GM12873 (cell line): ENCODE measurements around the gene DHCR7.

Source experiments
- TF ChIP-seq, protein P1 (sequence below): IDR thresholded peaks from 2 replicates; pipeline ENCODE4 v1.5.1; 2012; ENCODE audit warnings: low read depth, mild to moderate bottlenecking, moderate library complexity, low read length, control low read depth; ENCODE audit not compliant: insufficient read depth; ENCODE audit errors: missing control alignments

Gene DHCR7

DNA sequence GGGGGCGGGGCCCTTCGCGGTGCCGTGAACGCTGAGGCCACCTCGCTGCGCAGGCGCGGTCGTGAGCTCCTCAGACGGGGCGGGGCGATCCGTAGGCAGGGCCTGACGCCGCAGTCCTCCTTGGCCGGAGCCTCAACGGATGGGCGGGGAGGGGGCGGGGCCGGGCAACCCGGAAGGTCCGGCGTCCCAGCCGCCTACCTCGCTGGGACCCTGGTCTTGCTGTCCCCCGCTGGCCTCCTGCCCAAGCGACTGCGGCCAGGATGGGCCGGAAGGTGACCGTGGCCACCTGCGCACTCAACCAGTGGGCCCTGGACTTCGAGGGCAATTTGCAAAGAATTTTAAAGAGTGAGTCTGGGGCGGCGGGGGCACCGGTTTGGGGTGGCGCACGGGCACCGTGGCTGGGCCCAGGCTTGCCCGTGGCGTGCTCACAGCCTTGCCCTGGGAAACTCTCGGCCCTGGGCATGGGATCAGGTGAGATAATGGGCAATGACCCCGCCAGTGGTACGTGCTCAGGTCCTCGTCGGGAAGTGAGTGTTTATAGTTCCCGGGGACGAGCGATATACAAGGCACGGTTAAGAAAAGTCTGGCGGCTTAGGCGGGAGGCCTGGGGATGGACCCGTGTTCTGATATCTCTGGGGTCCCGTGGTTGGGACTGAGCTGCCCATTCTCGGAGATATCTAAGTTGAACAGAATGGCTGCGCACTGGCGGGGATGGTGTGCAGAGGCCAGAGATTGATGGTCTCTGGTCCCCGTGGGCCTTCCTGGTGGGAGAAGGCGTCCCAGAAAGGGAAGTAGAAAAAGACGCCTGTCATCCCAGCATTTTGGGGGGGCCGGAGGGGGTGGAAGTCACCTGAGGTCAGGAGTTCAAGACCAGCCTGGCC is 5.1 kb upstream of the DHCR7 start, which contains the start of gene NADSYN1:
TSS of gene NADSYN1 (plus strand) at position 167 of the 881 bp plus-strand sequence. CDS start at position 261, 94 bp downstream.
- TF ChIP-seq, protein P1, sequence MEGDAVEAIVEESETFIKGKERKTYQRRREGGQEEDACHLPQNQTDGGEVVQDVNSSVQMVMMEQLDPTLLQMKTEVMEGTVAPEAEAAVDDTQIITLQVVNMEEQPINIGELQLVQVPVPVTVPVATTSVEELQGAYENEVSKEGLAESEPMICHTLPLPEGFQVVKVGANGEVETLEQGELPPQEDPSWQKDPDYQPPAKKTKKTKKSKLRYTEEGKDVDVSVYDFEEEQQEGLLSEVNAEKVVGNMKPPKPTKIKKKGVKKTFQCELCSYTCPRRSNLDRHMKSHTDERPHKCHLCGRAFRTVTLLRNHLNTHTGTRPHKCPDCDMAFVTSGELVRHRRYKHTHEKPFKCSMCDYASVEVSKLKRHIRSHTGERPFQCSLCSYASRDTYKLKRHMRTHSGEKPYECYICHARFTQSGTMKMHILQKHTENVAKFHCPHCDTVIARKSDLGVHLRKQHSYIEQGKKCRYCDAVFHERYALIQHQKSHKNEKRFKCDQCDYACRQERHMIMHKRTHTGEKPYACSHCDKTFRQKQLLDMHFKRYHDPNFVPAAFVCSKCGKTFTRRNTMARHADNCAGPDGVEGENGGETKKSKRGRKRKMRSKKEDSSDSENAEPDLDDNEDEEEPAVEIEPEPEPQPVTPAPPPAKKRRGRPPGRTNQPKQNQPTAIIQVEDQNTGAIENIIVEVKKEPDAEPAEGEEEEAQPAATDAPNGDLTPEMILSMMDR = no peak

DNA sequence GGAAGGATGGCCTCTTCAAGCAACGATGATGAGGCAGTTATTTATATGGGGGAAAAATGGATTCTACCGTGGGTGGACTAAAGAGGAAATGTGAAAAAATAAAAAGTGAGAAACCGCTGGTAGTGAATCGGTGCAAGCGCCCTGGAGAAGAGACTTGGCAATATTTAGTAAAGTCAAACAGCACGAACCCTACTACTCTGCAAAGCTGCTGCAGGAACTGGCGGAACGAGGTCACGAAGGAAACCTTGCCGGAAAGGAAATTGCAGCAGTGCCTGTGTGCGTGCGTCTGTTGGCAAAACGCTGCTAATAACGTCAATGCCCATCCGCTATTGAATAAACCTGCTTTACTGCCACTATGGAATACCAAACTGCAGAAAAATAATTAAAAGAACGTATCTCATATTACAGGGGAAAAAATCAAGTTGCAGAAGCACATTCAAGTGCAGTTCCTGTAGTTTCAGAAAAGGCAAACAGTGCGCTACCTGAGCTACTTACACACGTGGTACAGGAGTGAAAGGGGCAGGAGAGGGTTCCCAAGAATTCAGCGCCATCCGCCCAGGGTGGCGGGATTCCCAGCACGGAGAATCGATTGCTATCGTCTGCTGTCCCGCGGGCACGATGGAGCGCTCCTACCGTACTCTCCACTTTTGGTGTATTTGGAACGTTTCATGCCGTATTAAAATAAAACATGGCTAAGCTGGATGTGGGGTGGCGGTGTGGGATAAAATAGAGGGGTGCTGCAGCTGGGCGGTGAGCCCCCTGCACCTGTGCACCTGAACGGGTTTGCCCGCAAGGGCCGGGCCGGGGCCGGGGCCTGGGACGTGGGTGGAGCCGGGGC is 4.2 kb upstream of the DHCR7 start:
- TF ChIP-seq, protein P1 = no peak

DNA sequence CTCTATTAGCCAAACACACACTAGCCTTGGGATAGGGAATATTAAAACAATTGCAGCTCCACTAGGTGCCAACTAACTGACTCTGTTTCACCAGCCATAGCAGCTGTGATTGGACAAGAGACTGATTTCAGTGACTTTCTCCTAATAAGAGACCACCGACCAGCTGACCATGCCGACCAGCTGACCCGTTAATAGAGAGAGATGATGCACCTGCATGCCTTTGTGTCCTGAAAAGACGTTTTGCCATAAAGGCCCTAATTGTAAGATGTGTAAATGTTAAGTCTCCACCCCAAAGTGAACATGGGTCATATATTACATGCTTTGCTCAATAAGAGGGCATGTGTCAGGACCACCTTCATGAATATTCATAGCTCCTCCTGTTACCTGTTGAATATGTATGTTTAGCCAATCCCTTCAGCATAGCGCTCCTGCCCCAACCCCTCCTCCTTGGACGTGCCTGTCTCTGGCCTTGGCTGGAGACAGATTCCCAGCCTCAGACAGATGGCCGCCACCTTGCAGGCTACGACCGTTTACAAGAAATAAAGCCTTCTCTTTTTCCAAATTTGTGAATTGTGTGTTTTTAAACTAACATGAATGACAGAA is 3.5 kb upstream of the DHCR7 start:
- TF ChIP-seq, protein P1 = no peak

DNA sequence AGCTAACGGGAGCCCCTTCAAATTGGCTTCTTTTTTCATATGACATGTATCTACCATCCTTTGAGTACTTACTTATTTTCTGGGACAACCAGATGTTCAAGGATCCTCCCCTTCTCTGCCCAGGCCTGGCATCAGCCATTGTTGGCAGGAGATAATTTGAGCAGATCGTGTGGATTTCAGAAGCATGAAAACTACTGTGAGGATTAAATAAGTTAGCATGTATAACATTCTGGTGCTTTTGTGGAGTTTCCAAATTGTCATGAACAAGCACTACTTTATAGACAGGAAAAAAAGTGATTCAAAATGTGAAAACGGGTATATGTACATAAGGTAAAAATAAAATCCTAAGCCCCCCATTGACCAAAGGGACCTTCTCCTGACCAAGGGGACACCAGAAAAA is 2.7 kb upstream of the DHCR7 start:
- TF ChIP-seq, protein P1 = no peak

DNA sequence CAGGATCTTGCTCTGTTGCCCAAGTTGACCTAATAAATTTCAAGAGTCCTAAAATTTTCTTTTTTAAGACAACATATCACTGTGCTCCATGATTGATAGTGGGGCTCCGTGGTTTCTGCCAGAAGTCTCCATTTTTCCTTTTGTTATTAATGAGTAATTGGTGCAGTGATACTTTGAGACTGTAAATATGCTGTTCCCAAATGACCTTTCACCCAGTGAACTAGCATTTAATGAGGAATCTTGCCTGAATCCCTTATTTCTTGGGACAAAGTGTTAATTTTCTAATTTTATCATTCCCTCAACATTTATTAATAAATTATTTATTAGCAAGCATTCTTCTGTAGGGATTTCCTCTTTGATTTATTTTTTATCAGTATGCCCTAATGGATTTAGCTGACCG is 2.3 kb upstream of the DHCR7 start:
- TF ChIP-seq, protein P1 = no peak

DNA sequence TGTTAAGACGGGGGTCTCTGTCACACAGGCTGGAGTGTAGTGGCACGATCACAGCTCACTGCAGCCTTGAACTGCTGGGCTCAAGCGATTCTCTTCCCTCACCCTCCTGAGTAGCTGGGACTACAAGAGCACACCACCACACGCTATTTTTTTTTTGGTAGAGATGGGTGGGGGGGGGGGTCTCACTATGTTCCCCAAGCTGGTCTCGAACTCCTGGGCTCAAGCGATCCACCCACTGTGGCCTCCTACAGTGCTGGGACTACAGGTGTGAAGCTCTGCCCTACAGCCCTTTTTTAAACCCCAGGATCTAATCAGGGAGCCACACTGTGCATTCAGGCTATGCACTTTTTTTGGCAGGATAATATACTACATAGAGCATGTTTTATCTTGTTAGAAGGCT is 1.4 kb upstream of the DHCR7 start:
- TF ChIP-seq, protein P1 = no peak
